ENCODE data around the gene RSPH10B2. TPM values are rescaled to one million over a fixed set of nuclear protein-coding genes. Genes with fewer than 3 reads are reported as not detected.
"Not testable (repeated sequence)": the region's sequence is repeated elsewhere in the genome, so short reads cannot be mapped to it uniquely, and the experiment has no call there.

The RSPH10B2 gene
- total RNA-seq, 1 donor from 2014 or later = 1.0 TPM

DNA sequence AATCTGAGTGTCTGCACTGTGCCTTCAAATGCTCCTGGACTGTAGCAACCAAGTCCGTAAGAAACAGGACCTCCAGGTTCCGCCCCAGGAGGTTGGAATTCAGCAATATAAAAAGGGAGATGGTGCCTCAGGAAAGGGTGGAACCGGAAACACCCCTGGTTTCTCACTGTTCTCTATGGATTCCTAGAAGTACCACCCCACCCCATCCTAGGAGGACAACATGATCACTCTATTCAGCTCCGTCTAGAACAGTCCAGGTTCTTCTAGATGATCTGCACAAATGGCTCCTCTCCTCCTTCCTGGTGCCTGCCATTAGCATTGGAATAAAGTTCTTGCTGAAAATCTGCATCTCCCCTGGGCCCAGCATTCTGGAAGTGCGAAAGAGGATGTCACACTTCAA, 39.5 kb upstream of the RSPH10B2 start:
- Mint-ChIP-seq H3K4me3 (ENCODE audit: unreplicated experiment) (no peak overlapping the region), H3K36me3 (ENCODE audit: unreplicated experiment) (no peaks in the 10 kb centered on the region), H3K27me3 (ENCODE audit: unreplicated experiment) (peaks cover 4% of the 10 kb centered on the region), H3K9me3 (ENCODE audit: unreplicated experiment) (no peaks in the 10 kb centered on the region), H3K4me1 (ENCODE audit: low read depth, unreplicated experiment) (no peaks in the 10 kb centered on the region), H3K27ac (ENCODE audit: unreplicated experiment) (no peak overlapping the region)
- DNase-seq = no peak
- no peak for TF ChIP-seq CTCF (IDR thresholded peaks at IDR 0.05; ENCODE audit: partially characterized antibody, unreplicated experiment)

DNA sequence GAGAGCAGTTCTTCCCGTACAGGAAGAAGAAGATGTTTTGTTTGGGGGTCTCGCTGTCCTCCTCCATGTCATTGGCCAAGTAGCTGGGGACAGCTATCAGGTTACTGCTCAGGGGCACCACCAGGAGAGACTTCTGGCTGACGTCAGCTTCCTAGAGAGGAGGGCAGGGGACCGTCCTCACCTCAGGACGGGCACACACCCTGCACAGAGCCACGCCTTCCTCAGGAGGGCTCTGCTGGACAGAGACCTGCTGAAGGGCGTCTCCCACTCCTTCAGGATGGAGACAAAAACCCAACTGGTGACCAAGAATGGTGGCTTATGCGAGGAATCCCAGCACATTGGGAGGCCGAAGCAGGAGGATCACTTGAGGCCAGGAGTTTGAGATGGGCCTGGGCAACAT, 38.0 kb upstream of the RSPH10B2 start:
- not testable (repeated sequence) for H3K4me1 Mint-ChIP-seq (ENCODE audit: low read depth, unreplicated experiment); H3K27ac Mint-ChIP-seq (ENCODE audit: unreplicated experiment); H3K36me3 Mint-ChIP-seq (ENCODE audit: unreplicated experiment)

GRCh38 chr7:6718124-6718523, 35.8 kb upstream of the RSPH10B2 start:
- peaks cover 4% of the 10 kb centered on the region for H3K27me3 Mint-ChIP-seq (ENCODE audit: unreplicated experiment)
- H3K27ac Mint-ChIP-seq (ENCODE audit: unreplicated experiment) = peak overlapping the region; percentile 44
- H3K4me3 Mint-ChIP-seq (ENCODE audit: unreplicated experiment) = peak overlapping the region; percentile 30
- H3K9me3 Mint-ChIP-seq (ENCODE audit: unreplicated experiment) = peaks cover 2% of the 10 kb centered on the region
- no peaks in the 10 kb centered on the region for H3K36me3 Mint-ChIP-seq (ENCODE audit: unreplicated experiment)
- no peak for TF ChIP-seq CTCF (IDR thresholded peaks at IDR 0.05; ENCODE audit: partially characterized antibody, unreplicated experiment)
- no peak for DNase-seq
- H3K4me1 Mint-ChIP-seq (ENCODE audit: low read depth, unreplicated experiment) = no peaks in the 10 kb centered on the region

More for the DNA sequence above, 38.0 kb upstream of the RSPH10B2 start:
- DNase-seq; H3K4me3 Mint-ChIP-seq (ENCODE audit: unreplicated experiment); H3K27me3 Mint-ChIP-seq (ENCODE audit: unreplicated experiment); H3K9me3 Mint-ChIP-seq (ENCODE audit: unreplicated experiment): not testable (repeated sequence)

- not testable (repeated sequence) for DNase-seq; H3K4me1 Mint-ChIP-seq (ENCODE audit: low read depth, unreplicated experiment); H3K9me3 Mint-ChIP-seq (ENCODE audit: unreplicated experiment); H3K27me3 Mint-ChIP-seq (ENCODE audit: unreplicated experiment); H3K4me3 Mint-ChIP-seq (ENCODE audit: unreplicated experiment); H3K27ac Mint-ChIP-seq (ENCODE audit: unreplicated experiment); H3K36me3 Mint-ChIP-seq (ENCODE audit: unreplicated experiment)
These were observed 29.6 kb upstream of the RSPH10B2 start for GRCh38 chr7:6724351-6724750.

DNA sequence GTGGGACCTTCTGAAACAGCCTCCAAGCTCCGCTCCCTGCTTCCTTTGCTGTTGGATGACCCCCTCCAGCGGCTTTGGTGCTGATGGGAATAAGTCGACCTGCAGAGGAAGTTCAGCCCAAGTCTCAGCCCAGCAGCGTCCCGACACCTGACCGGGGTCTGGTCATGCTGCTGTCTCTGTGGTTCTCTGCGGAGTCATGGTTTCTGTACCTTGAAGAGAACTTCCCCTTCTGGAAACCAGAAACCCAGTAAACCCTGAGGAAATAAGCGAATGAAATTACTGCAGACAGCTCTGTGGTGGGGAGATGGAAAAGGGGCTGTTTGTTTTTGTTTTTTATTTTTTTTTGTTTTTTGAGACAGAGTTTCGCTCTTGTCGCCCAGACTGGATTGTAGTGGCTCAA, 28.9 kb upstream of the RSPH10B2 start:
- H3K27ac Mint-ChIP-seq (ENCODE audit: unreplicated experiment) = no peak overlapping the region
- no peaks in the 10 kb centered on the region for H3K36me3 Mint-ChIP-seq (ENCODE audit: unreplicated experiment)
- no peak overlapping the region for H3K4me3 Mint-ChIP-seq (ENCODE audit: unreplicated experiment)
- H3K4me1 Mint-ChIP-seq (ENCODE audit: low read depth, unreplicated experiment) = peaks cover 2% of the 10 kb centered on the region
- peaks cover 2% of the 10 kb centered on the region for H3K27me3 Mint-ChIP-seq (ENCODE audit: unreplicated experiment)
- no peak for TF ChIP-seq CTCF (IDR thresholded peaks at IDR 0.05; ENCODE audit: partially characterized antibody, unreplicated experiment)
- peaks cover 2% of the 10 kb centered on the region for H3K9me3 Mint-ChIP-seq (ENCODE audit: unreplicated experiment)
- no peak for DNase-seq

DNA sequence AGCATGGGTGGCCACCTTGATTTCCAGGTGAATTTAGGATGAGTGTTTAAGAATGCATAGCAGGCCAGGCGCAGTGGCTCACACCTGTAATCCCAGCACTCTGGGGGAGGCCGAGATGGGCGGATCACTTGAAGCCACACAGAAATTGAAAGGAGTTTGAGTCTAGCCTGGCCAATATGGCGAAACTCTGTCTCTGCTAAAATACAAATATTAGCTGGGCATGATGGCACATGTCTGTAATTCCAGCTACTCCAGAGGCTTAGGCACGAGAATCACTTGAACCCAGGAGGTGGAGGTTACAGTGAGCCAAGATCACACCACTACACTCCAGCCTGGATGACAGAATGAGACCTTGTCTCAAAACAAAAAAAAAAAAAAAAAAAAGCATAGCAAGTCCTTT, 27.6 kb upstream of the RSPH10B2 start:
- not testable (repeated sequence) for H3K9me3 Mint-ChIP-seq (ENCODE audit: unreplicated experiment); H3K4me1 Mint-ChIP-seq (ENCODE audit: low read depth, unreplicated experiment); DNase-seq; H3K27me3 Mint-ChIP-seq (ENCODE audit: unreplicated experiment); H3K4me3 Mint-ChIP-seq (ENCODE audit: unreplicated experiment); H3K36me3 Mint-ChIP-seq (ENCODE audit: unreplicated experiment); H3K27ac Mint-ChIP-seq (ENCODE audit: unreplicated experiment)

- no peak overlapping the region for H3K4me3 Mint-ChIP-seq (ENCODE audit: unreplicated experiment)
- no peaks in the 10 kb centered on the region for H3K36me3 Mint-ChIP-seq (ENCODE audit: unreplicated experiment)
- H3K9me3 Mint-ChIP-seq (ENCODE audit: unreplicated experiment) = no peaks in the 10 kb centered on the region
- peaks cover 5% of the 10 kb centered on the region for H3K4me1 Mint-ChIP-seq (ENCODE audit: low read depth, unreplicated experiment)
- H3K27ac Mint-ChIP-seq (ENCODE audit: unreplicated experiment) = no peak overlapping the region
- no peak for DNase-seq
- H3K27me3 Mint-ChIP-seq (ENCODE audit: unreplicated experiment) = peaks cover 2% of the 10 kb centered on the region
- TF ChIP-seq CTCF (IDR thresholded peaks at IDR 0.05; ENCODE audit: partially characterized antibody, unreplicated experiment) = no peak
These were observed 26.2 kb upstream of the RSPH10B2 start for GRCh38 chr7:6727663-6728062.

DNA sequence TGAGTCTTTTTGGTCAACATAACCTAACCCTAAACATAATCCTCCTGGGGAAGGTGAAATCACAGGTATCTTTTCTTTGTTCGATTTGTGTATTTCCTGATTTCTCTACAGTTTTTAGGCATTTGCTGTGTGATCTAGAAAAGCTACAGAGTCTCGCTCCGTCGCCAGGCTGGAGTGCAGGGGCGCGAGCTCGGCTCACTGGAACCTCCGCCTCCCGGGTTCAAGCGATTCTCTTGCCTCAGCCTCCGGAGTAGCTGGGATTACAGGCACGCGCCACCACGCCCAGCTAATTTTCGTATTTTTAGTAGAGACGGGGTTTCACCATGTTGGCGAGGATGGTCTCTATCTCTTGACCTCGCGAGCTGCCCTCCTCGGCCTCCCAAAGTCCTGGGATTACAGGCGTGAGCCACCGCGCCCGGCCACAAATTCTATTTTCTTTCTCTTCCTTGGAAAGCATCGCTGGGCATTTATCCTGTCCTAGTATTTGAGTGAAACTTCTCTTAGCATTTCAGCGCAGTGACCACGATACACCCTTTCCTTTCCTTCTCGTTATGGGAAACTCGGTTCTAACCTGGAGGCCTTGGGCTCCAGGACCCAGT, 24.9 kb upstream of the RSPH10B2 start:
- DNase-seq; H3K27me3 Mint-ChIP-seq (ENCODE audit: unreplicated experiment); H3K36me3 Mint-ChIP-seq (ENCODE audit: unreplicated experiment); H3K9me3 Mint-ChIP-seq (ENCODE audit: unreplicated experiment); H3K4me1 Mint-ChIP-seq (ENCODE audit: low read depth, unreplicated experiment): not testable (repeated sequence)
- Mint-ChIP-seq H3K27ac (ENCODE audit: unreplicated experiment) (peak overlapping the region; percentile 35), H3K4me3 (ENCODE audit: unreplicated experiment) (peak overlapping the region; percentile 82)
